Measurements from ENCODE around the gene WWTR1. TPM values are rescaled to one million over a fixed set of nuclear protein-coding genes. Genes with fewer than 3 reads are reported as not detected.

WWTR1 gene
- polyA plus RNA-seq, 2 of the 4 experiments (the other 2 are of a cell fraction) = 99.7 to 164 TPM

DNA sequence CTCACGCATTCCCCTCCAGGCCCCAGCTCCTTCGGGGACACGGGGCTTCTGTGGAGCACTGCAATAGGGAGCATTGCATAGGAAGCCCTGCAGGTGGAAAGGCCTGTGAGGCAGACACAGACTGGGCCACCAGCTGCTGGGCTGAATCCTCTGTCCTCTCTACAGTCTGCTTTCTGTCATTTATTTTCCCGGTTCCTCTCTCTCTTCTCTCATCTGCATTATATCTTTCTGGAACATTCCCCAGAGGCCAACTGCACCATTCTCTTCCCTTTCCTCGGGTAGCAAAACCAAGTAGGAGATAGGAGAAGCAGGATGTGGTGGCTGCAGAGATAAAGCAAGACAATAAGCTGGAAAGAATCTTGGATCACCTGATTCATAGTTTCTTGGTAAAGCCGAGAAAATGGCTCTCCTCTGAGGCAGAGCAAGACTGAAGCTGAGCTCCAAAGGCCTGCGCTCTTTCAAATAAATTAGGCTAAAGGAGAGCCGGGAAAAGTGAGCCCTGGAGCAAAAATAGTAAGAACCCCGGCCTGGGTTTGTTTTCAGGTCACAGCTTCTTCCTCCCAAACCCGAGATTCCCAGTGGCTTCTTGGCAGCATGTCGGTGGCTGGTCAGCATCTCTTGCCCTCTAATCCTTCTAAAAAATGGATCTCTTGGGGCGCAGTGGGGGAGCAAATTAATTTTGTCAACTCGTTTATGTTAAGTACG, 178.1 kb downstream of the WWTR1 start:
- CTCF ChIA-PET = interaction anchor here (0.6 to 4.5 kb wide), 42 partner anchors 10 to 525 kb away, joined by 3 to 52 read pairs (median 5); partner anchors contain the start of genes TM4SF1 and TM4SF18

DNA sequence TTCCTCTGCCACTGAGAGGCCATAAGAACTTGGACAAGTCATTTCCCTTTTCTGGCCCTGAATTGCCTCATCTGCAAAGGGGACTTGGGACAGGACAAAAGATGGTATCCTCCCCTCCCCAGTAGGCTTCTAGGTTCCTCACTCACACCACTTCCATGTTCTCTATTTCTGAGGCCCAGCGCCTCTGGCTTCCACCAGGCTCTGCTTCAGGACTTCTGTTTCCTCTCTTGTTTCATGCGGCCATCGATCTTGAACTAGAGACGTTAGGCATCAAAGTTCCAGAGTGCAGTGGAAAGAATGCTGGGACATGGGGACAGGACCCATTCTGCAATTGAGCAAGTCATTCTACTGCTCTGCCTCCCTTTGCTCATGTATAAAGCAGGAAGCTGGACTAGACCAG, 181.6 kb downstream of the WWTR1 start:
- DNase-seq (ENCODE audit: low read depth in 1 of 2, low spot score in 1 of 2) (no peak), ATAC-seq (no peak), FAIRE-seq (no peak)
- H3K4me2 ChIP-seq = peak overlapping the region; percentile 89
- TF ChIP-seq PHF8 (IDR thresholded peaks at IDR 0.05; ENCODE audit: borderline replicate concordance, low read depth) = no peak
- TF ChIP-seq, protein P1, sequence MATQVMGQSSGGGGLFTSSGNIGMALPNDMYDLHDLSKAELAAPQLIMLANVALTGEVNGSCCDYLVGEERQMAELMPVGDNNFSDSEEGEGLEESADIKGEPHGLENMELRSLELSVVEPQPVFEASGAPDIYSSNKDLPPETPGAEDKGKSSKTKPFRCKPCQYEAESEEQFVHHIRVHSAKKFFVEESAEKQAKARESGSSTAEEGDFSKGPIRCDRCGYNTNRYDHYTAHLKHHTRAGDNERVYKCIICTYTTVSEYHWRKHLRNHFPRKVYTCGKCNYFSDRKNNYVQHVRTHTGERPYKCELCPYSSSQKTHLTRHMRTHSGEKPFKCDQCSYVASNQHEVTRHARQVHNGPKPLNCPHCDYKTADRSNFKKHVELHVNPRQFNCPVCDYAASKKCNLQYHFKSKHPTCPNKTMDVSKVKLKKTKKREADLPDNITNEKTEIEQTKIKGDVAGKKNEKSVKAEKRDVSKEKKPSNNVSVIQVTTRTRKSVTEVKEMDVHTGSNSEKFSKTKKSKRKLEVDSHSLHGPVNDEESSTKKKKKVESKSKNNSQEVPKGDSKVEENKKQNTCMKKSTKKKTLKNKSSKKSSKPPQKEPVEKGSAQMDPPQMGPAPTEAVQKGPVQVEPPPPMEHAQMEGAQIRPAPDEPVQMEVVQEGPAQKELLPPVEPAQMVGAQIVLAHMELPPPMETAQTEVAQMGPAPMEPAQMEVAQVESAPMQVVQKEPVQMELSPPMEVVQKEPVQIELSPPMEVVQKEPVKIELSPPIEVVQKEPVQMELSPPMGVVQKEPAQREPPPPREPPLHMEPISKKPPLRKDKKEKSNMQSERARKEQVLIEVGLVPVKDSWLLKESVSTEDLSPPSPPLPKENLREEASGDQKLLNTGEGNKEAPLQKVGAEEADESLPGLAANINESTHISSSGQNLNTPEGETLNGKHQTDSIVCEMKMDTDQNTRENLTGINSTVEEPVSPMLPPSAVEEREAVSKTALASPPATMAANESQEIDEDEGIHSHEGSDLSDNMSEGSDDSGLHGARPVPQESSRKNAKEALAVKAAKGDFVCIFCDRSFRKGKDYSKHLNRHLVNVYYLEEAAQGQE (IDR thresholded peaks at IDR 0.05) = 0 out of 2 replicates have a peak, but pooled peaks have one; percentile 29
- TF ChIP-seq HOXB5 (CRISPR knock-in tag; IDR thresholded peaks at IDR 0.05) = 0 out of 2 replicates have a peak, but pooled peaks have one; percentile 37
- TF ChIP-seq, protein P2, sequence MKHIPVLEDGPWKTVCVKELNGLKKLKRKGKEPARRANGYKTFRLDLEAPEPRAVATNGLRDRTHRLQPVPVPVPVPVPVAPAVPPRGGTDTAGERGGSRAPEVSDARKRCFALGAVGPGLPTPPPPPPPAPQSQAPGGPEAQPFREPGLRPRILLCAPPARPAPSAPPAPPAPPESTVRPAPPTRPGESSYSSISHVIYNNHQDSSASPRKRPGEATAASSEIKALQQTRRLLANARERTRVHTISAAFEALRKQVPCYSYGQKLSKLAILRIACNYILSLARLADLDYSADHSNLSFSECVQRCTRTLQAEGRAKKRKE (CRISPR knock-in tag; IDR thresholded peaks at IDR 0.05; ENCODE audit: low read depth) = no peak
- no peak for TF ChIP-seq TP53 (CRISPR knock-in tag; IDR thresholded peaks at IDR 0.05)
- H3K4me1 ChIP-seq = peaks cover 84% of the 10 kb centered on the region
- ChIA-PET CTCF (interaction anchor here (0.6 to 2.0 kb wide), 6 partner anchors 50 to 640 kb away, joined by 3 to 8 read pairs (median 3); no protein-coding TSS in a partner anchor), POLR2A (no interaction called here)
- no peaks in the 10 kb centered on the region for H3K9me3 ChIP-seq
- WGBS (ENCODE audit: missing lambda C conversion rate) = 92% methylated on average over 4 of the region's 4 CpGs
- no peak overlapping the region for H3K4me3 ChIP-seq
- H3K27ac ChIP-seq = peak overlapping the region; percentile 89 to 93

More for the DNA sequence above, 178.1 kb downstream of the WWTR1 start:
- POLR2A ChIA-PET = no interaction called here
- no peak for TF ChIP-seq POLR2AphosphoS2 (conservative IDR thresholded peaks at IDR 0.05; ENCODE audit: low read length)
- TF ChIP-seq, protein P3, sequence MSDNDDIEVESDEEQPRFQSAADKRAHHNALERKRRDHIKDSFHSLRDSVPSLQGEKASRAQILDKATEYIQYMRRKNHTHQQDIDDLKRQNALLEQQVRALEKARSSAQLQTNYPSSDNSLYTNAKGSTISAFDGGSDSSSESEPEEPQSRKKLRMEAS (IDR thresholded peaks at IDR 0.05) = peak; percentile 17; the same call in 1 of the 2 replicates
- Histone ChIP-seq H3K4me3 (no peak overlapping the region), H3K9me3 (no peaks in the 10 kb centered on the region), H3K27ac (peak overlapping the region; percentile 82 to 83), H3K4me2 (peak overlapping the region; percentile 61), H3K4me1 (peaks cover 53% of the 10 kb centered on the region)
- peak in 1 of 2 experiments; percentile 20 for DNase-seq (ENCODE audit: low read depth in 1 of 2, low spot score in 1 of 2)
- WGBS (ENCODE audit: missing lambda C conversion rate) = 48% methylated on average over 14 of the region's 14 CpGs
- ATAC-seq = peak; percentile 76 to 77
- no peak for FAIRE-seq

DNA sequence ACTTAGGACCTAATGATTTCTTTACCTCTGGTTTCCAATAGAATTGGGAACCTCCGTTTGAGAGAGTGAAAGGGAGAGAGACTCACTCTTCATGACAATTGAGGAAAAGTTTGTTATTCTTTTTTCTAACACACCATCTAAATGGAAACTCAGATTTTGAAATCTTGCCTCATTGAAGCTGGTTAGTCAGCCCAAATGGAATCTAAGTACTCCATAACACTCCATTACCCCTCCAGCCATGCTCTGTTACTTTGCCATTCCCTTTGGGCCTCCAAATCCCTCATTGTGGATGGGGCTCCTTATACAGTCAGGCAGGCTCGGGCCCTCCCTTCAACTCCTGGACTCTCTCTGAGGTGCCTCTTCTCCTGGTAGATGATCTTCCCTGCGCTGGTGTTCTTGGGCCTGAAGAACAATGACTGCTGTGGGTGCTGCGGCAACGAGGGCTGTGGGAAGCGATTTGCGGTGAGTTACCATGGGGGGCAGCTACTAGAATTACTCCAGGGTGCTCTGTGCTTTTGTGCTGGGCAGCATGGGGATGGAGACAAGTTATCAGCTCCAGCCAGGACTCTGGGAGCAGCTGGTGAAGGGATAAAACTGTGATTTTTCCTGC, 182.3 kb downstream of the WWTR1 start:
- WGBS (ENCODE audit: missing lambda C conversion rate) = 93% methylated on average over 7 of the region's 7 CpGs
- ATAC-seq (no peak), FAIRE-seq (no peak), DNase-seq (ENCODE audit: low read depth in 1 of 2, low spot score in 1 of 2) (no peak)
- peak overlapping the region; percentile 89 to 93 for H3K27ac ChIP-seq
- TF ChIP-seq, protein P4, sequence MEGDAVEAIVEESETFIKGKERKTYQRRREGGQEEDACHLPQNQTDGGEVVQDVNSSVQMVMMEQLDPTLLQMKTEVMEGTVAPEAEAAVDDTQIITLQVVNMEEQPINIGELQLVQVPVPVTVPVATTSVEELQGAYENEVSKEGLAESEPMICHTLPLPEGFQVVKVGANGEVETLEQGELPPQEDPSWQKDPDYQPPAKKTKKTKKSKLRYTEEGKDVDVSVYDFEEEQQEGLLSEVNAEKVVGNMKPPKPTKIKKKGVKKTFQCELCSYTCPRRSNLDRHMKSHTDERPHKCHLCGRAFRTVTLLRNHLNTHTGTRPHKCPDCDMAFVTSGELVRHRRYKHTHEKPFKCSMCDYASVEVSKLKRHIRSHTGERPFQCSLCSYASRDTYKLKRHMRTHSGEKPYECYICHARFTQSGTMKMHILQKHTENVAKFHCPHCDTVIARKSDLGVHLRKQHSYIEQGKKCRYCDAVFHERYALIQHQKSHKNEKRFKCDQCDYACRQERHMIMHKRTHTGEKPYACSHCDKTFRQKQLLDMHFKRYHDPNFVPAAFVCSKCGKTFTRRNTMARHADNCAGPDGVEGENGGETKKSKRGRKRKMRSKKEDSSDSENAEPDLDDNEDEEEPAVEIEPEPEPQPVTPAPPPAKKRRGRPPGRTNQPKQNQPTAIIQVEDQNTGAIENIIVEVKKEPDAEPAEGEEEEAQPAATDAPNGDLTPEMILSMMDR (IDR thresholded peaks at IDR 0.05) = no peak
- TF ChIP-seq MAFK (IDR thresholded peaks at IDR 0.05; ENCODE audit: partially characterized antibody) (no peak), HOXB13 (CRISPR knock-in tag; IDR thresholded peaks at IDR 0.05; ENCODE audit: low read depth) (no peak), JUNB (IDR thresholded peaks at IDR 0.05) (no peak), MAZ (IDR thresholded peaks at IDR 0.05; ENCODE audit: borderline replicate concordance, low read depth, low read length) (no peak), EHMT2 (IDR thresholded peaks at IDR 0.05; ENCODE audit: low read depth) (no peak), RFX5 (IDR thresholded peaks at IDR 0.05) (no peak), HEYL (CRISPR knock-in tag; IDR thresholded peaks at IDR 0.05) (no peak)
- TF ChIP-seq, protein P5, sequence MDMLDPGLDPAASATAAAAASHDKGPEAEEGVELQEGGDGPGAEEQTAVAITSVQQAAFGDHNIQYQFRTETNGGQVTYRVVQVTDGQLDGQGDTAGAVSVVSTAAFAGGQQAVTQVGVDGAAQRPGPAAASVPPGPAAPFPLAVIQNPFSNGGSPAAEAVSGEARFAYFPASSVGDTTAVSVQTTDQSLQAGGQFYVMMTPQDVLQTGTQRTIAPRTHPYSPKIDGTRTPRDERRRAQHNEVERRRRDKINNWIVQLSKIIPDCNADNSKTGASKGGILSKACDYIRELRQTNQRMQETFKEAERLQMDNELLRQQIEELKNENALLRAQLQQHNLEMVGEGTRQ (IDR thresholded peaks at IDR 0.05) = no peak
- ChIA-PET CTCF (interaction anchor here (0.6 to 2.5 kb wide), 6 partner anchors 12 to 355 kb away, joined by 3 to 10 read pairs (median 3); no protein-coding TSS in a partner anchor), POLR2A (no interaction called here)
- H3K9me3 ChIP-seq = no peaks in the 10 kb centered on the region
- peak overlapping the region; percentile 89 for H3K4me2 ChIP-seq
- peaks cover 84% of the 10 kb centered on the region for H3K4me1 ChIP-seq
- H3K4me3 ChIP-seq = peak overlapping the region; percentile 16; the same call in 2 of the 3 replicates
